H1 (cell line): ENCODE results near the gene EIF1AY. TPM values are rescaled to one million over a fixed set of nuclear protein-coding genes. Genes with fewer than 3 reads are reported as not detected.

Experiments used
- CTCF ChIA-PET: fragments of 300-600 bp; sonication (Branson Sonifier 250); formaldehyde crosslinking; loops from one replicate; lab custom pipeline; 2021; ENCODE audit not compliant: partially characterized antibody; lab: Charles Lee
- POLR2A ChIA-PET: fragments of 300-600 bp; sonication (Branson Sonifier 250); formaldehyde crosslinking; loops from one replicate; lab custom pipeline; 2021; ENCODE audit warnings: inconsistent platforms; ENCODE audit not compliant: partially characterized antibody; lab: Charles Lee
- DNase-seq, 2 experiments: peaks; one replicate each; pipeline versions ENCODE4 v3.0.0 to v3.0.0-alpha.2; 2010 to 2022; ENCODE audit warnings: low spot score in 2 of 2, low read depth in 1 of 2, mixed read lengths in 1 of 2
- FAIRE-seq: peaks from 2 replicates; lab custom pipeline; 2011; peaks lifted over from hg19 to GRCh38; lab: Jason Lieb, UNC
- H2AFZ ChIP-seq: 2 replicates; pipeline ENCODE4 v1.8.1; 2012; ENCODE audit warnings: low read length, inconsistent platforms
- H2AK5ac ChIP-seq: 2 replicates; pipeline ENCODE4 v1.6.1; 2013; ENCODE audit warnings: low read depth, low read length
- H2BK120ac ChIP-seq: replicated peaks from 2 replicates; pipeline ENCODE3; 2013; ENCODE audit warnings: low read depth, low read length, inconsistent platforms
- H2BK12ac ChIP-seq: 2 replicates; pipeline ENCODE4 v1.6.1; 2013; ENCODE audit warnings: low read depth, low read length
- H2BK15ac ChIP-seq: 2 replicates; pipeline ENCODE4 v1.6.1; 2013; ENCODE audit warnings: low read length
- H2BK20ac ChIP-seq: 2 replicates; pipeline ENCODE4 v1.6.1; 2013; ENCODE audit warnings: low read length
- H2BK5ac ChIP-seq: 2 replicates; pipeline ENCODE4 v1.6.1; 2013; ENCODE audit warnings: low read depth, low read length
- H3K14ac ChIP-seq: 2 replicates; pipeline ENCODE4 v1.6.1; 2013; ENCODE audit warnings: inconsistent platforms; ENCODE audit not compliant: insufficient read length
- H3K18ac ChIP-seq: 2 replicates; pipeline ENCODE4 v1.6.1; 2013; ENCODE audit warnings: low read length; ENCODE audit errors: extremely low read depth
- H3K23ac ChIP-seq: 2 replicates; pipeline ENCODE4 v1.6.1; 2013; ENCODE audit warnings: inconsistent platforms; ENCODE audit not compliant: insufficient read length
- H3K23me2 ChIP-seq: 2 replicates; pipeline ENCODE4 v1.6.1; 2013; ENCODE audit warnings: low read depth, low read length
- H3K27ac ChIP-seq: 2 replicates; pipeline ENCODE4 v1.6.1; 2011; ENCODE audit warnings: low read depth, low read length, inconsistent platforms
- H3K27me3 ChIP-seq, 4 experiments: replicated peaks in 1 of 4; 1 replicate in 1 of 4; 2 replicates in 3 of 4; pipeline versions ENCODE4 v1.6.1 to v1.8.1; 2011 to 2013; ENCODE audit warnings: low read length in 3 of 4, mild to moderate bottlenecking in 3 of 4, inconsistent platforms in 2 of 4, mixed read lengths in 2 of 4, moderate library complexity in 1 of 4; ENCODE audit not compliant: control insufficient read depth in 3 of 4, insufficient read depth in 3 of 4; ENCODE audit errors: extremely low read depth in 1 of 4
- H3K36me3 ChIP-seq, 4 experiments: 2 replicates each; pipeline versions ENCODE4 v1.6.1 to v1.8.1; 2011 to 2013; ENCODE audit warnings: mild to moderate bottlenecking in 4 of 4, low read length in 3 of 4, moderate library complexity in 2 of 4, control low read depth in 1 of 4, inconsistent platforms in 1 of 4; ENCODE audit not compliant: insufficient read depth in 4 of 4, control insufficient read depth in 2 of 4
- H3K4ac ChIP-seq: replicated peaks from 2 replicates; pipeline ENCODE3; 2013; ENCODE audit warnings: low read length, low read depth, mixed read lengths, inconsistent platforms; ENCODE audit not compliant: insufficient read length
- H3K4me1 ChIP-seq, 4 experiments: replicated peaks in 1 of 4; 1 replicate in 1 of 4; 2 replicates in 3 of 4; pipeline versions ENCODE4 v1.6.1 to v1.8.1; 2011 to 2013; ENCODE audit warnings: low read length in 3 of 4, inconsistent platforms in 2 of 4, mixed read lengths in 1 of 4; ENCODE audit not compliant: insufficient read depth in 4 of 4, control insufficient read depth in 3 of 4
- H3K4me2 ChIP-seq, 2 experiments: 2 replicates each; pipeline versions ENCODE4 v1.6.1 to v1.8.1; 2011 to 2013; ENCODE audit warnings: low read depth in 2 of 2, low read length in 2 of 2, control low read depth in 1 of 2, inconsistent platforms in 1 of 2, mild to moderate bottlenecking in 1 of 2; ENCODE audit not compliant: insufficient read depth in 1 of 2
- H3K4me3 ChIP-seq, 4 experiments: fragments of 200-600, 300-600 bp in 1 of 4; sonication (generic), shearing (Covaris generic), sonication (Bioruptor Twin) in 1 of 4; 2 replicates each; pipeline versions ENCODE4 v1.5.1 to v1.8.1; 2011 to 2016; ENCODE audit warnings: low read length in 4 of 4, low read depth in 3 of 4, control low read depth in 2 of 4, inconsistent platforms in 2 of 4, mild to moderate bottlenecking in 2 of 4, mixed read lengths in 1 of 4, moderate library complexity in 1 of 4; ENCODE audit not compliant: insufficient read depth in 2 of 4; ENCODE audit errors: extremely low read depth in 1 of 4
- H3K56ac ChIP-seq: replicated peaks from 2 replicates; pipeline ENCODE3; 2013; ENCODE audit warnings: low read depth, mild to moderate bottlenecking, mixed read lengths, low read length, inconsistent platforms; ENCODE audit not compliant: insufficient read length
- H3K79me1 ChIP-seq: 2 replicates; pipeline ENCODE4 v1.6.1; 2013; ENCODE audit warnings: low read depth, low read length, control low read depth
- H3K79me2 ChIP-seq, 2 experiments: 2 replicates each; pipeline versions ENCODE4 v1.6.1 to v1.8.1; 2012 to 2013; ENCODE audit warnings: low read length in 2 of 2, mild to moderate bottlenecking in 2 of 2, inconsistent platforms in 1 of 2; ENCODE audit not compliant: insufficient read depth in 2 of 2, control insufficient read depth in 1 of 2
- H3K9ac ChIP-seq, 4 experiments: replicated peaks in 1 of 4; 1 replicate in 1 of 4; 2 replicates in 3 of 4; pipeline versions ENCODE4 v1.6.1 to v1.8.1; 2011 to 2013; ENCODE audit warnings: low read depth in 3 of 4, low read length in 3 of 4, control low read depth in 2 of 4, mild to moderate bottlenecking in 2 of 4, moderate library complexity in 2 of 4, inconsistent platforms in 1 of 4; ENCODE audit errors: extremely low read depth in 1 of 4
- H3K9me3 ChIP-seq, 2 experiments: 2 replicates each; pipeline versions ENCODE4 v1.6.1 to v1.8.1; 2012 to 2013; ENCODE audit warnings: mild to moderate bottlenecking in 2 of 2, moderate library complexity in 2 of 2, control low read depth in 1 of 2, inconsistent platforms in 1 of 2, low read depth in 1 of 2, low read length in 1 of 2, mixed read lengths in 1 of 2; ENCODE audit not compliant: insufficient read depth in 2 of 2
- H4K20me1 ChIP-seq, 2 experiments: replicated peaks in 1 of 2; 2 replicates each; pipeline versions ENCODE3 to v1.8.1; 2011 to 2013; ENCODE audit warnings: inconsistent platforms in 2 of 2, low read length in 2 of 2, mild to moderate bottlenecking in 1 of 2; ENCODE audit not compliant: insufficient read depth in 2 of 2, control insufficient read depth in 1 of 2
- H4K5ac ChIP-seq: 2 replicates; pipeline ENCODE4 v1.6.1; 2013; ENCODE audit warnings: low read length, low read depth, mixed read lengths, inconsistent platforms; ENCODE audit not compliant: insufficient read length
- H4K8ac ChIP-seq: 2 replicates; pipeline ENCODE4 v1.8.0; 2013; ENCODE audit warnings: mild to moderate bottlenecking, moderate library complexity, low read length, inconsistent platforms; ENCODE audit not compliant: insufficient read depth; ENCODE audit errors: extremely low read depth
- H4K91ac ChIP-seq: replicated peaks from 2 replicates; pipeline ENCODE3; 2013; ENCODE audit warnings: low read length, mixed read lengths, inconsistent platforms; ENCODE audit not compliant: insufficient read length
- ATF3 ChIP-seq: IDR thresholded peaks from 2 replicates; pipeline ENCODE4 v1.6.1; 2011; ENCODE audit warnings: low read depth, mild to moderate bottlenecking, low read length; ENCODE audit not compliant: insufficient read depth
- JUND ChIP-seq: IDR thresholded peaks from 2 replicates; pipeline ENCODE4 v1.6.1; 2011; ENCODE audit warnings: mild to moderate bottlenecking, improper control_type of control experiment, low read length
- POLR2A ChIP-seq, 2 experiments: IDR thresholded peaks; 1 replicate in 1 of 2; 2 replicates in 1 of 2; pipeline ENCODE4 v1.6.1; 2011; ENCODE audit warnings: low read depth in 2 of 2, low read length in 2 of 2, mild to moderate bottlenecking in 2 of 2; ENCODE audit errors: control extremely low read depth in 1 of 2
- WGBS, 2 experiments: shearing (Covaris generic) in 1 of 2; methylation state at CpG; one replicate each; pipeline versions ENCODE4 v1.1.6 to v1.1.7; 2013 to 2015; ENCODE audit warnings: low lambda C conversion rate in 2 of 2, mixed read lengths in 2 of 2, inconsistent platforms in 1 of 2, low coverage in 1 of 2, missing lambda C conversion rate in 1 of 2; ENCODE audit not compliant: insufficient replicate concordance in 2 of 2, insufficient coverage in 1 of 2, insufficient read length in 1 of 2; ENCODE audit errors: extremely low coverage in 1 of 2, missing lambda C conversion rate in 1 of 2; 5-methylcytosine and 5-hydroxymethylcytosine counted together
- polyA plus RNA-seq, 7 experiments: library from polyadenylated mRNA; depleted of rRNA in 3 of 7; stranded (reverse) in 5 of 7; unstranded in 2 of 7; fragments of >200 nt in 5 of 7; fragments of 200-250 nt in 2 of 7; gene quantifications; 1 replicate in 5 of 7; 2 replicates in 1 of 7; 4 replicates in 1 of 7; pipeline versions ENCODE4 v1.2.1 to v1.2.3, GENCODE V29; 2011 to 2013; ENCODE audit warnings: missing spikeins in 2 of 7, mixed read lengths in 2 of 7
- total RNA-seq: library from RNA; stranded (reverse); fragmentation: NEBNext Ultra II Directional; extraction: Animal tissue kit (Norgen Biotek cat#: 25700); gene quantifications from 2 replicates; pipeline ENCODE4 v1.2.1, GENCODE V29; 2021

Gene EIF1AY
- total and polyA plus RNA-seq, 2 of the 8 experiments (the other 6 are each of a cell fraction or from before 2014, with no cell fraction given): 8.8 to 34.1 TPM

GRCh38 chrY:20549289-20549688 lies 26.3 kb upstream of the EIF1AY start:
- CTCF ChIA-PET: no interaction called here

More at GRCh38 chrY:20549289-20549688, 26.3 kb upstream of the EIF1AY start:
- H3K4me2 ChIP-seq: no peak overlapping the region
- no peaks in the 10 kb centered on the region; a peak in 1 of 8 replicates for H3K36me3 ChIP-seq
- no peak overlapping the region for H3K23ac ChIP-seq
- no peaks in the 10 kb centered on the region for H3K27me3 ChIP-seq
- DNase-seq (no peak), FAIRE-seq (no peak)
- no peak overlapping the region for H2BK5ac ChIP-seq
- H3K18ac ChIP-seq: no peak overlapping the region
- no peaks in the 10 kb centered on the region for H3K79me2 ChIP-seq
- H3K4me3 ChIP-seq: no peak overlapping the region
- H3K4ac ChIP-seq: no peak overlapping the region
- H2BK15ac ChIP-seq: no peak overlapping the region
- no peak overlapping the region for H2AK5ac ChIP-seq
- no peaks in the 10 kb centered on the region for H3K4me1 ChIP-seq
- no peak overlapping the region for H4K5ac ChIP-seq
- no peaks in the 10 kb centered on the region for H4K20me1 ChIP-seq
- POLR2A ChIA-PET: no interaction called here
- H3K23me2 ChIP-seq: no peaks in the 10 kb centered on the region
- 46% methylated on average over 1 of the region's 1 CpG; no CpG with 5 or more reads in 1 of the 2 experiments for WGBS, 2 experiments
- no peak overlapping the region for H4K91ac ChIP-seq
- H3K27ac ChIP-seq: no peak overlapping the region
- no peak overlapping the region for H4K8ac ChIP-seq
- no peak overlapping the region for H2BK20ac ChIP-seq
- H2BK120ac ChIP-seq: no peak overlapping the region
- H3K9me3 ChIP-seq: peaks cover 3 to 37% of the 10 kb centered on the region in 2 experiments; a peak in 2 of 4 replicates
- no peak for TF ChIP-seq JUND
- no peak for TF ChIP-seq ATF3
- TF ChIP-seq POLR2A (IDR thresholded peaks at IDR 0.05; ENCODE audit: control extremely low read depth in 1 of 2, low read depth in 2 of 2, low read length in 2 of 2): no peak
- no peak overlapping the region for H3K56ac ChIP-seq
- H3K9ac ChIP-seq: no peak overlapping the region
- H3K14ac ChIP-seq: no peak overlapping the region
- no peak overlapping the region for H2AFZ ChIP-seq
- no peaks in the 10 kb centered on the region for H3K79me1 ChIP-seq
- no peak overlapping the region for H2BK12ac ChIP-seq
